ENCODE results near the gene SPACA7. TPM values are rescaled to one million over a fixed set of nuclear protein-coding genes. Genes with fewer than 3 reads are reported as not detected.

Gene SPACA7
- total RNA-seq, 1 experiment from 2014 or later, result not detected

GRCh38 chr13:112465251-112466131 lies 89.3 kb downstream of the SPACA7 start:
- no peak overlapping the region for H2BK15ac ChIP-seq (ENCODE audit: low read depth, low read length)
- no peak overlapping the region for H4K5ac ChIP-seq (ENCODE audit: insufficient read length, low read depth, low read length)
- H3K9me3 ChIP-seq (ENCODE audit: control insufficient read depth, low read depth, low read length), result no peaks in the 10 kb centered on the region
- no peak overlapping the region for H4K91ac ChIP-seq (ENCODE audit: insufficient read length, low read depth, low read length)
- Mint-ChIP-seq H3K27ac (no peak overlapping the region; a peak in 1 of 7 replicates), H3K36me3 (ENCODE audit: insufficient read depth in 1 of 3, low read depth in 3 of 3) (peaks cover 0 to 2% (median 0%) of the 10 kb centered on the region in 3 experiments; a peak in 2 of 7 replicates), H3K4me1 (no peaks in the 10 kb centered on the region), H3K27me3 (ENCODE audit: low read depth) (peaks cover 6% of the 10 kb centered on the region), H3K4me3 (no peak overlapping the region), H3K9me3 (peaks cover 6 to 7% of the 10 kb centered on the region in 2 experiments; a peak in 2 of 5 replicates)
- no peak overlapping the region for H4K8ac ChIP-seq (replicated peaks; ENCODE audit: insufficient read length, low read depth, low read length)
- no peak overlapping the region for H3K4ac ChIP-seq (ENCODE audit: low read depth, low read length)
- DNase-seq, result no peak
- H3K4me2 ChIP-seq (ENCODE audit: insufficient read depth, insufficient read length, low read length), result no peak overlapping the region
- H2BK12ac ChIP-seq (ENCODE audit: insufficient read length, low read depth, low read length), result no peak overlapping the region
- no peaks in the 10 kb centered on the region for H4K20me1 ChIP-seq (ENCODE audit: control insufficient read depth, insufficient read depth, insufficient read length)
- no peak overlapping the region for H3K18ac ChIP-seq (ENCODE audit: insufficient read length, low read depth, low read length)
- no peaks in the 10 kb centered on the region for H3K27me3 ChIP-seq (ENCODE audit: insufficient read depth, low read length)
- H3T11ph ChIP-seq (ENCODE audit: low read length), result no peak overlapping the region
- no peak overlapping the region for H2BK5ac ChIP-seq (ENCODE audit: insufficient read length, low read length)
- no peaks in the 10 kb centered on the region for H3K4me1 ChIP-seq (ENCODE audit: insufficient read depth, low read length)
- TF ChIP-seq, protein P1, sequence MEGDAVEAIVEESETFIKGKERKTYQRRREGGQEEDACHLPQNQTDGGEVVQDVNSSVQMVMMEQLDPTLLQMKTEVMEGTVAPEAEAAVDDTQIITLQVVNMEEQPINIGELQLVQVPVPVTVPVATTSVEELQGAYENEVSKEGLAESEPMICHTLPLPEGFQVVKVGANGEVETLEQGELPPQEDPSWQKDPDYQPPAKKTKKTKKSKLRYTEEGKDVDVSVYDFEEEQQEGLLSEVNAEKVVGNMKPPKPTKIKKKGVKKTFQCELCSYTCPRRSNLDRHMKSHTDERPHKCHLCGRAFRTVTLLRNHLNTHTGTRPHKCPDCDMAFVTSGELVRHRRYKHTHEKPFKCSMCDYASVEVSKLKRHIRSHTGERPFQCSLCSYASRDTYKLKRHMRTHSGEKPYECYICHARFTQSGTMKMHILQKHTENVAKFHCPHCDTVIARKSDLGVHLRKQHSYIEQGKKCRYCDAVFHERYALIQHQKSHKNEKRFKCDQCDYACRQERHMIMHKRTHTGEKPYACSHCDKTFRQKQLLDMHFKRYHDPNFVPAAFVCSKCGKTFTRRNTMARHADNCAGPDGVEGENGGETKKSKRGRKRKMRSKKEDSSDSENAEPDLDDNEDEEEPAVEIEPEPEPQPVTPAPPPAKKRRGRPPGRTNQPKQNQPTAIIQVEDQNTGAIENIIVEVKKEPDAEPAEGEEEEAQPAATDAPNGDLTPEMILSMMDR (conservative IDR thresholded peaks at IDR 0.05), result no peak
- no peak overlapping the region for H2BK120ac ChIP-seq (ENCODE audit: low read depth, low read length, poor library complexity, severe bottlenecking)
- H2AK5ac ChIP-seq (ENCODE audit: insufficient read length, low read length), result no peak overlapping the region
- H3K23me2 ChIP-seq (ENCODE audit: insufficient read length, low read depth, low read length, poor library complexity, severe bottlenecking), result no peaks in the 10 kb centered on the region
- H3K27ac ChIP-seq (ENCODE audit: insufficient read length, low read depth, low read length), result no peak overlapping the region
- H2AFZ ChIP-seq (ENCODE audit: low read length), result no peak overlapping the region
- no peak overlapping the region for H3K9ac ChIP-seq (ENCODE audit: extremely low read depth, insufficient read length, low read length)
- WGBS (ENCODE audit: extremely low coverage, insufficient read length, low lambda C conversion rate), result no CpG with 5 or more reads among the region's 35 CpGs
- no peaks in the 10 kb centered on the region for H3K79me1 ChIP-seq (ENCODE audit: insufficient read depth, low read depth, low read length, poor library complexity, severe bottlenecking)
- no peak overlapping the region for H2BK20ac ChIP-seq (ENCODE audit: low read depth, low read length, poor library complexity, severe bottlenecking)
- H3K23ac ChIP-seq (ENCODE audit: insufficient read length, low read depth, low read length), result no peak overlapping the region
- H3K56ac ChIP-seq (ENCODE audit: insufficient read length, low read depth, low read length), result no peak overlapping the region
- no peak overlapping the region; the same call in 1 of the 2 replicates for H3K14ac ChIP-seq (ENCODE audit: insufficient read depth, low read length)
- H3K79me2 ChIP-seq (ENCODE audit: insufficient read depth, low read length), result no peaks in the 10 kb centered on the region
